Peyer's patch (tissue), 4 donors: ENCODE data around the gene LIMA1. TPM values are rescaled to one million over a fixed set of nuclear protein-coding genes. Genes with fewer than 3 reads are reported as not detected.

ENCODE experiments used
- DNase-seq, 3 donors: peaks; one replicate each; pipeline ENCODE4 v3.0.0-alpha.2; 2017 to 2019
- H3K27ac ChIP-seq, 4 donors: fragments of 200-600 bp; sonication (generic); one replicate each; pipeline ENCODE4 v1.5.1; 2016 to 2019
- H3K27me3 ChIP-seq, 2 donors: fragments of 200-600 bp; sonication (generic); one replicate each; pipeline ENCODE4 v1.5.1; 2019
- H3K36me3 ChIP-seq, 3 donors: fragments of 200-600 bp; sonication (generic); one replicate each; pipeline ENCODE4 v1.5.1; 2016 to 2019
- H3K4me1 ChIP-seq, 4 donors: fragments of 200-600 bp; sonication (generic); one replicate each; pipeline ENCODE4 v1.5.1; 2016 to 2019
- H3K4me3 ChIP-seq, 4 donors: fragments of 200-600 bp; sonication (generic); 1 replicate in 3 of 4; 2 replicates in 1 of 4; pipeline ENCODE4 v1.5.1; 2016 to 2019; ENCODE audit warnings: mild to moderate bottlenecking in 1 of 4
- H3K9me3 ChIP-seq, 4 donors: fragments of 200-600 bp; sonication (generic); one replicate each; pipeline ENCODE4 v1.5.1; 2016 to 2019; ENCODE audit warnings: mild to moderate bottlenecking in 1 of 4
- POLR2A ChIP-seq, 2 donors: fragments of 450-650 bp; IDR thresholded peaks; one replicate each; pipeline ENCODE4 v1.5.1; 2017; ENCODE audit warnings: antibody characterized with exemption in 2 of 2, mild to moderate bottlenecking in 2 of 2, moderate library complexity in 2 of 2
- total RNA-seq, 4 donors: library from RNA; depleted of rRNA; stranded (reverse); fragments of >200 nt; gene quantifications; one replicate each; pipeline ENCODE4 v1.1.0, GENCODE V29; 2016
- TF ChIP-seq, protein P1 (sequence below), 6 experiments: fragments of 450-650 bp in 4 of 6; fragments of 200-600 bp in 2 of 6; sonication (generic) in 1 of 6; IDR thresholded peaks; one replicate each; pipeline ENCODE4 v1.5.1; 2017 to 2019; ENCODE audit warnings: antibody characterized with exemption in 6 of 6, mild to moderate bottlenecking in 3 of 6, moderate library complexity in 1 of 6

The LIMA1 gene
- total RNA-seq, 4 donors from 2014 or later = 253 to 280 (median 274) TPM

DNA sequence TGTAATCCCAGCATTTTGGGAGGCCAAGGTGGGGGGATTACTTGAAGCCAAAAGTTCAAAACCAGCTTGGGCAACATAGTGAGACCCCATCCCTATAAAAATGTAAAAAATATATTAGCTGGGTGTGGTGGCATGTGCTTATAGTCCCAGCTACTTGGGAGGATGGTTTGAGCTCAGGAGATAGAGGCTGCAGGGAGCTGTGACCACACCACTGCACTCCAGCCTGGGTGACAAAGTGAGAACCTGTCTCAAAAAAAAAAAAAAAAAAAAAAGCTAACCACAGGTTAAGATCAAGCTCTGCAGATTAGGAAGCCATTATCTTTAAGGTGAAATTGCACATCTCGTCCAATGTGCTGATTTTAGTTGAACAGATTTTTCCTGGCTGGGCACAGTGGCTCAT lies 92.5 kb downstream of the LIMA1 start:
- DNase-seq = no peak
- Histone ChIP-seq H3K4me1 (peaks cover 0 to 33% (median 0%) of the 10 kb centered on the region in 4 donors), H3K9me3 (no peaks in the 10 kb centered on the region), H3K27me3 (no peaks in the 10 kb centered on the region), H3K27ac (no peak overlapping the region), H3K4me3 (no peak overlapping the region), H3K36me3 (peaks cover 0 to 39% (median 0%) of the 10 kb centered on the region in 3 donors)
- no peak for TF ChIP-seq POLR2A (IDR thresholded peaks at IDR 0.05)
- TF ChIP-seq, protein P1, sequence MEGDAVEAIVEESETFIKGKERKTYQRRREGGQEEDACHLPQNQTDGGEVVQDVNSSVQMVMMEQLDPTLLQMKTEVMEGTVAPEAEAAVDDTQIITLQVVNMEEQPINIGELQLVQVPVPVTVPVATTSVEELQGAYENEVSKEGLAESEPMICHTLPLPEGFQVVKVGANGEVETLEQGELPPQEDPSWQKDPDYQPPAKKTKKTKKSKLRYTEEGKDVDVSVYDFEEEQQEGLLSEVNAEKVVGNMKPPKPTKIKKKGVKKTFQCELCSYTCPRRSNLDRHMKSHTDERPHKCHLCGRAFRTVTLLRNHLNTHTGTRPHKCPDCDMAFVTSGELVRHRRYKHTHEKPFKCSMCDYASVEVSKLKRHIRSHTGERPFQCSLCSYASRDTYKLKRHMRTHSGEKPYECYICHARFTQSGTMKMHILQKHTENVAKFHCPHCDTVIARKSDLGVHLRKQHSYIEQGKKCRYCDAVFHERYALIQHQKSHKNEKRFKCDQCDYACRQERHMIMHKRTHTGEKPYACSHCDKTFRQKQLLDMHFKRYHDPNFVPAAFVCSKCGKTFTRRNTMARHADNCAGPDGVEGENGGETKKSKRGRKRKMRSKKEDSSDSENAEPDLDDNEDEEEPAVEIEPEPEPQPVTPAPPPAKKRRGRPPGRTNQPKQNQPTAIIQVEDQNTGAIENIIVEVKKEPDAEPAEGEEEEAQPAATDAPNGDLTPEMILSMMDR (IDR thresholded peaks at IDR 0.05) = no peak

DNA sequence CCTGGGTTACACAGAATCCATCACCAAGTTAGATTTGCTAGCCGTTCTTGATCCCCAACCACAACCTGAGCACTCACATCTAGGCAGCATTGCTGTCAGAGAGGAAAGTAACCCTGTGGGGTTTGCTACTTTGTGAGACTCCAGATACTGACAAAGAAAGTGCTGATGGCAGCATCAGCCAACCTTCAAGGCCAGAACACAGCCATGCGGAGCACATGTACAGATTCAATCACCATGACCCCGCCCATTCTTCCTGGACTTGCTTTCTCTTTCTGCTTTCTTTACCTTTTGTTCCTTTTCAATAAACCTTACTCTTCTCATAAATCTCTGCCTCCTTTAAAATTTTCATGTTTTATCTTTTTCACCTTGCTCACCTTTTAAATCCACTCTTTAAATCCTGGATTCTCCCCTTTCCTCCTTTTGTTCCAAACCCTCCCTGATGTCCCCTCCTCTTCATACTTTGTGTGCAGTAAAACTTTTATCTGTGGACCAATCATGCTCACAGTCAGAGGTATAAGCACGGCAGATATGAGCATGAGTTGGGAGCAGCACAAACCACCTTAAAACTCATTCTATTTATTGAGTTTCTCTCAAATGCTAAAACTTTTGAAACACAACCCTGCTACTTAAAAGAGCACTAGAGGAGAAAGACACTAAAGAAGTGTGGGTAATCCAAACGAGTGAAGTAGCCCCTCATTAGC lies 94.3 kb downstream of the LIMA1 start:
- Histone ChIP-seq H3K9me3 (no peaks in the 10 kb centered on the region), H3K27me3 (no peaks in the 10 kb centered on the region), H3K4me1 (peaks cover 0 to 44% (median 0%) of the 10 kb centered on the region in 4 donors), H3K4me3 (no peak overlapping the region), H3K36me3 (peaks cover 0 to 26% (median 0%) of the 10 kb centered on the region in 3 donors), H3K27ac (peak overlapping the region in 2 of 4 donors; percentile 22 to 54)
- peak in 2 of 3 donors; percentile 45 to 68 for DNase-seq
- TF ChIP-seq, protein P1 (IDR thresholded peaks at IDR 0.05) = no peak
- TF ChIP-seq POLR2A (IDR thresholded peaks at IDR 0.05) = no peak

DNA sequence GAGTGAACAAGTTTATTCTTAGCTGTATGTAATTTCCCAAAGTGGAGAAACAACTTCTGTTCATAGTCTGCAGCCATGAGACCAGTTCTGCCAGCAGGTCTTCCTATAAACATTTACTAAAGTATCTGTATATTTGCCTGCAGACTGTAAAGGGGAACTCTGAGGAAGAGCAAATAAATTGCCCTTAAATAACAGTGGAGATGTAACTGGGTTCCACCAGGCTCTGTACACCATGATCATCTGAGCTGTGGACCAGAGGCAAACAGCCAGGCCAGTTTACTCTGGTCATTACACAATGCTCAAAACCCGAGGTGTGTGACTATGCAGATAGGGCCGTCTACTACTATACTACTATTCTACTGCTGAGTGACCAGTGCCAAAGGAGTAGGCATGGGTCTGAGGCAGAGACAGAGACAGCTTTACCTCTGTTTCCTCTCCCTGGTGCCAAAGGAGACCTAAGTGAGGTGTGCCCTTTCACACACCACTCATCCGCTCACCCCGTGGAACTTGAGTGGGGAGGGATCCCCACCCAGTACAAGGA lies 95.0 kb downstream of the LIMA1 start:
- Histone ChIP-seq H3K27me3 (no peaks in the 10 kb centered on the region), H3K4me1 (peaks cover 0 to 44% (median 0%) of the 10 kb centered on the region in 4 donors), H3K27ac (peak overlapping the region in 2 of 4 donors; percentile 22 to 54), H3K36me3 (peaks cover 0 to 23% (median 0%) of the 10 kb centered on the region in 3 donors), H3K4me3 (no peak overlapping the region), H3K9me3 (no peaks in the 10 kb centered on the region)
- no peak for DNase-seq
- TF ChIP-seq POLR2A (IDR thresholded peaks at IDR 0.05) = no peak
- TF ChIP-seq, protein P1 (IDR thresholded peaks at IDR 0.05) = no peak

DNA sequence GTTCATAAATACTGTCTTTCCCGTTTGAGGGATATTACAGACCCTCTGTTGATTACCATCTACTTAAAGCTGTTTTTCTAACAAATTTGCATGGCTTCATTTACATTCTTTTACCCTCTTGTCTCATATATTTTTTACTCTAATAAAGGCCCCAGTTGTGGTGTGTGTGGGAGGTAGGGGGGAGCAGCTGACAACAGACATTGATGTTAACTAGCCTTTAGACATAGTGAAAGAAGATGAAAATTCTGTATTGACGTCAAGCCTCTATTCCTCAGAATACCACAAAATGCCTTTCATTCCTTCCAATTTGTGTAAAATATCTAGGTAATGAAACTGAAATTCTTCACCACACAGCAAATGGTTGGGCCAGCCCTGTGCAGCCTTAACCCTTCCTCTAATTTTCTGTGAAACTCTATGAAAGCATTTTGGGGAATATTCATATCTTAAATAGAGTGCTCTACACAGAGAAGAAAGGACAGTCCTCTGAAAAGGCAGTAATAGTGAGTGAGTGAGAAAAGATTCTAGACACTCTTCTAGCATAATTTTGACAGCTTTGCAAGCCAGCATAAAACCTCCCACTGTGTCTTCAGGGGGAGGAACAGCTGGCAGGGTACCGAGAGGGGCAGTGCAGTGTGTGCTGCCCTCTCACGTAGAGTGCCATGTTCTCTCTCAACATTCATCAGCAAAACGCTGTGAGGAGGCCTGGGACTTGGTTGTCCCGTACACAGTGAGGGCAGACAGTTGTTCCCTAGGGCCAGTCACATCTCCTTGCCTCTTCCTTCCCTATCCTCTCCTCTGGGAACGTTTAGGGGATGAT lies 96.0 kb downstream of the LIMA1 start:
- Histone ChIP-seq H3K9me3 (no peaks in the 10 kb centered on the region), H3K4me3 (no peak overlapping the region), H3K27me3 (no peaks in the 10 kb centered on the region), H3K36me3 (peaks cover 0 to 24% (median 0%) of the 10 kb centered on the region in 3 donors), H3K4me1 (peaks cover 0 to 44% (median 0%) of the 10 kb centered on the region in 4 donors), H3K27ac (peak overlapping the region in 1 of 4 donors; percentile 54)
- TF ChIP-seq POLR2A (IDR thresholded peaks at IDR 0.05) = no peak
- TF ChIP-seq, protein P1 (IDR thresholded peaks at IDR 0.05) = no peak
- no peak for DNase-seq

DNA sequence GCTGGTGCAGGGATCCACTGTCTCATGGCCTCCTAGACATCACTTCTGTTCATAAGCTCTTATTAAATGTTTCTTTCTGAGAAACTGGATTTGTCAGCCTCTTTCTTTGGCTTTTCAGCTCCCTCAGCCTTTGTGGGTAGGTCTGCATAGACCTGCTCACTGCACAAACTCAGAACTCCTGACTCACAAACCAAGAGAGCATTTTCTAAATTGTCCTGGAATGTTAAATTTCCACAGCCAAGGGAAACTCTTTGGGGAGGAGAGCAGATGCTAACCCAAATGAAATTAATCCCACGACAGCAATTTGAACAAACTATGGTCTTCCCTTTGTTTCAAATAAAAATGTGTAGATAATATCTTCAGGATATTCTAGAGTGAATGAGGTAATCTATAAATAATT lies 96.6 kb downstream of the LIMA1 start:
- Histone ChIP-seq H3K4me3 (no peak overlapping the region), H3K27me3 (no peaks in the 10 kb centered on the region), H3K27ac (no peak overlapping the region), H3K9me3 (no peaks in the 10 kb centered on the region), H3K36me3 (peaks cover 0 to 29% (median 1%) of the 10 kb centered on the region in 3 donors), H3K4me1 (peaks cover 0 to 42% (median 0%) of the 10 kb centered on the region in 4 donors)
- TF ChIP-seq POLR2A (IDR thresholded peaks at IDR 0.05) = no peak
- TF ChIP-seq, protein P1 (IDR thresholded peaks at IDR 0.05) = no peak
- no peak for DNase-seq
